ENCODE results near the gene CLEC2L.

DNA sequence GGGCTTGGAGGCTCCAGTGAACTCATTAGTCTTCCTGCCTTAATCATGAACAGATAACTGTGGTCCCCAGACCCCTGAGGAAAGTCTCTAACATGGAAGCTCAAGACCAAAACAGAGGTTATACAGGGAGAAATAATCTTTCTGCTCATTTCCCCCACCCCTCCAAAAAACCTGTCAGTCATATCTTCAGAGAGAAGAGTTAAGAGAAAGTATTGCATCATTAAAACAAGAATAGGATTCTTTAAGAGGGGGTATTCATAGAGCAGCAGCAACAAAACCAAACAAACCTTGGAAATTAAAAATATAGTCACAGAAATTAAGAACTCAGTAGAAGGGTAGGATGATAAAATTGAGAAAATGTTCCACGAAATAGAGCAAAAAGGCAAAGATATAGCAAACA is 7.6 kb downstream of the CLEC2L start:
- TF ChIP-seq, protein P1, sequence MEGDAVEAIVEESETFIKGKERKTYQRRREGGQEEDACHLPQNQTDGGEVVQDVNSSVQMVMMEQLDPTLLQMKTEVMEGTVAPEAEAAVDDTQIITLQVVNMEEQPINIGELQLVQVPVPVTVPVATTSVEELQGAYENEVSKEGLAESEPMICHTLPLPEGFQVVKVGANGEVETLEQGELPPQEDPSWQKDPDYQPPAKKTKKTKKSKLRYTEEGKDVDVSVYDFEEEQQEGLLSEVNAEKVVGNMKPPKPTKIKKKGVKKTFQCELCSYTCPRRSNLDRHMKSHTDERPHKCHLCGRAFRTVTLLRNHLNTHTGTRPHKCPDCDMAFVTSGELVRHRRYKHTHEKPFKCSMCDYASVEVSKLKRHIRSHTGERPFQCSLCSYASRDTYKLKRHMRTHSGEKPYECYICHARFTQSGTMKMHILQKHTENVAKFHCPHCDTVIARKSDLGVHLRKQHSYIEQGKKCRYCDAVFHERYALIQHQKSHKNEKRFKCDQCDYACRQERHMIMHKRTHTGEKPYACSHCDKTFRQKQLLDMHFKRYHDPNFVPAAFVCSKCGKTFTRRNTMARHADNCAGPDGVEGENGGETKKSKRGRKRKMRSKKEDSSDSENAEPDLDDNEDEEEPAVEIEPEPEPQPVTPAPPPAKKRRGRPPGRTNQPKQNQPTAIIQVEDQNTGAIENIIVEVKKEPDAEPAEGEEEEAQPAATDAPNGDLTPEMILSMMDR (IDR thresholded peaks at IDR 0.05) = no peak
- no peak for TF ChIP-seq POLR2A (IDR thresholded peaks at IDR 0.05)
